Colonic mucosa (tissue), 4 donors: ENCODE data around the gene CYP2F1. TPM values are rescaled to one million over a fixed set of nuclear protein-coding genes. Genes with fewer than 3 reads are reported as not detected.

ENCODE experiments used
- DNase-seq: peaks from one replicate; pipeline ENCODE4 v3.0.0-alpha.2; 2020
- H3K27ac ChIP-seq: fragments of 200-600 bp; one replicate; pipeline ENCODE4 v1.8.0; 2021
- H3K27me3 ChIP-seq: fragments of 200-600 bp; one replicate; pipeline ENCODE4 v1.8.0; 2021
- H3K36me3 ChIP-seq: fragments of 200-600 bp; one replicate; pipeline ENCODE4 v1.8.0; 2021
- H3K4me1 ChIP-seq: fragments of 200-600 bp; one replicate; pipeline ENCODE4 v1.8.0; 2021; ENCODE audit warnings: mild to moderate bottlenecking
- H3K4me3 ChIP-seq: fragments of 200-600 bp; one replicate; pipeline ENCODE4 v1.8.0; 2021
- H3K9ac ChIP-seq, 2 donors: one replicate each; pipeline ENCODE4 v1.7.0; 2013; ENCODE audit warnings: control low read depth in 2 of 2, low read depth in 2 of 2, low read length in 2 of 2
- H3K9me3 ChIP-seq: fragments of 200-600 bp; one replicate; pipeline ENCODE4 v1.8.0; 2021
- intact Hi-C: fragments of 100-400 bp; cut with DNase I; formaldehyde crosslinking; loops from one replicate; pipeline ENCODE4 v1.14.1; 2022
- total RNA-seq, 2 donors: library from RNA; stranded (reverse); fragmentation: NEBNext Ultra II Directional in 1 of 2; extraction: Animal tissue kit (Norgen Biotek cat#: 25700) in 1 of 2; gene quantifications; one replicate each; pipeline ENCODE4 v1.2.1, GENCODE V29; 2021
- TF ChIP-seq, protein P1 (sequence below): fragments of 200-600 bp; IDR thresholded peaks from one replicate; pipeline ENCODE4 v1.8.0; 2022; ENCODE audit warnings: antibody characterized with exemption, mild to moderate bottlenecking
- donor health status: healthy.
- donor health status: DM: no; HTN: no; CAD: no.
- donor health status: DM: no; HTN: no; CAD: no.

Gene CYP2F1
- total RNA-seq, 2 donors from 2014 or later, result not detected

DNA sequence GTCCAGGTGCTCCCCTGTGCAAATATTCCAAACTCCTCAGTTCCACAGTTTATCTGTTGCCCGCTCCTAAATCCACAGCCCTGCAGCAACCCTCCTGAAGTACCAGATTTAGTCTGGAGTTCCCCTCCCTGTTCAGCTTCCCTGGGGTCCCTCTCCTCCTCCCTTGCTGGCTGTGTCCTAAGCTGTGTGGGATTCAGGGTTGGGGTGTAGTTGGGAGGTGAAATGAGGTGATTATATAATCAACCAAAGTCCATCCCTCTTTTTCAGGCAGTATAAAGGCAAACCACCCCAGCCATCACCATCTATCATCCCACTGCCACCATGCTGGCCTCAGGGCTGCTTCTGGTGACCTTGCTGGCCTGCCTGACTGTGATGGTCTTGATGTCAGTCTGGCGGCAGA, 26.1 kb upstream of the CYP2F1 start, which contains the start of gene CYP2A13:
CYP2A13 (plus strand) TSS at position 301 of the 400 bp plus-strand sequence; CDS start at position 322, 21 bp downstream.
- intact Hi-C loops, result no loop called here
- H3K27me3 ChIP-seq, result no peaks in the 10 kb centered on the region

DNA sequence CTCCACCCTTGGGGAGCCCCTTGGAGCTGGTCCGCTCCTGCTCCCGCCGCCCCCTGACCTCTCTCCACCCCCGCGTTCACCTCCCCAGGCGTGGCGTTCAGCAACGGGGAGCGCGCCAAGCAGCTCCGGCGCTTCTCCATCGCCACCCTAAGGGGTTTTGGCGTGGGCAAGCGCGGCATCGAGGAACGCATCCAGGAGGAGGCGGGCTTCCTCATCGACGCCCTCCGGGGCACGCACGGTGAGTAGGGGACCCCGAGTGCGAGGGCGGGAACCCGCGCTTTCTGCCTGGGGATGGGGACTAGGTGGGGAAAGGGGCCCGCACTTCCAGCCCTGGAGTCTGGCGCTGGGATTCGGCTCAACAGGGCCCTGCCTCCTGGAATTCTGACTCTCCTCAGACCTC, 24.3 kb upstream of the CYP2F1 start:
- no peaks in the 10 kb centered on the region for H3K4me1 ChIP-seq
- no peaks in the 10 kb centered on the region for H3K9me3 ChIP-seq
- no peaks in the 10 kb centered on the region for H3K36me3 ChIP-seq
- TF ChIP-seq, protein P1, sequence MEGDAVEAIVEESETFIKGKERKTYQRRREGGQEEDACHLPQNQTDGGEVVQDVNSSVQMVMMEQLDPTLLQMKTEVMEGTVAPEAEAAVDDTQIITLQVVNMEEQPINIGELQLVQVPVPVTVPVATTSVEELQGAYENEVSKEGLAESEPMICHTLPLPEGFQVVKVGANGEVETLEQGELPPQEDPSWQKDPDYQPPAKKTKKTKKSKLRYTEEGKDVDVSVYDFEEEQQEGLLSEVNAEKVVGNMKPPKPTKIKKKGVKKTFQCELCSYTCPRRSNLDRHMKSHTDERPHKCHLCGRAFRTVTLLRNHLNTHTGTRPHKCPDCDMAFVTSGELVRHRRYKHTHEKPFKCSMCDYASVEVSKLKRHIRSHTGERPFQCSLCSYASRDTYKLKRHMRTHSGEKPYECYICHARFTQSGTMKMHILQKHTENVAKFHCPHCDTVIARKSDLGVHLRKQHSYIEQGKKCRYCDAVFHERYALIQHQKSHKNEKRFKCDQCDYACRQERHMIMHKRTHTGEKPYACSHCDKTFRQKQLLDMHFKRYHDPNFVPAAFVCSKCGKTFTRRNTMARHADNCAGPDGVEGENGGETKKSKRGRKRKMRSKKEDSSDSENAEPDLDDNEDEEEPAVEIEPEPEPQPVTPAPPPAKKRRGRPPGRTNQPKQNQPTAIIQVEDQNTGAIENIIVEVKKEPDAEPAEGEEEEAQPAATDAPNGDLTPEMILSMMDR, result no peak
- H3K27ac ChIP-seq, result no peak overlapping the region
- no peak overlapping the region for H3K9ac ChIP-seq
- no peaks in the 10 kb centered on the region for H3K27me3 ChIP-seq
- intact Hi-C loops, result no loop called here
- no peak overlapping the region for H3K4me3 ChIP-seq
- no peak for DNase-seq

More for the DNA sequence above, 26.1 kb upstream of the CYP2F1 start, which contains the start of gene CYP2A13:
- H3K9ac ChIP-seq, result no peak within 1 kb of the TSS
- no peak within 1 kb of the TSS for H3K4me3 ChIP-seq
- H3K27ac ChIP-seq, result no peak within 1 kb of the TSS
- H3K36me3 ChIP-seq, result no peaks in the 10 kb centered on the region
- TF ChIP-seq, protein P1, result no peak
- no peaks in the 10 kb centered on the region for H3K4me1 ChIP-seq
- no peaks in the 10 kb centered on the region for H3K9me3 ChIP-seq
- no peak for DNase-seq

DNA sequence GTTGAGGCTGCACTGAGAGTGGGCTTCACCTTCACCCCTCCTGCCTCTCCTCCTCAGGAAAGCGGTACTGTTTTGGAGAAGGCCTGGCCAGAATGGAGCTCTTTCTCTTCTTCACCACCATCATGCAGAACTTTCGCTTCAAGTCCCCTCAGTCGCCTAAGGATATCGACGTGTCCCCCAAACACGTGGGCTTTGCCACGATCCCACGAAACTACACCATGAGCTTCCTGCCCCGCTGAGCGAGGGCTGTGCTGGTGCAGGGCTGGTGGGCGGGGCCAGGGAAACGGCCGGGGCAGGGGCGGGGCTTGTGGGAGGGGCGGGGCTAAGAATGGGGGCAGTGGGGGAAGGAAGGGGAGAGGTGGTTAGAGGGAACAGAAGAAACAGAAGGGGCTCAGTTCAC, 18.5 kb upstream of the CYP2F1 start:
- Histone ChIP-seq H3K9ac (no peak overlapping the region), H3K9me3 (no peaks in the 10 kb centered on the region), H3K4me1 (no peaks in the 10 kb centered on the region), H3K27ac (no peak overlapping the region), H3K4me3 (no peak overlapping the region), H3K36me3 (no peaks in the 10 kb centered on the region), H3K27me3 (no peaks in the 10 kb centered on the region)
- DNase-seq, result no peak
- TF ChIP-seq, protein P1, result no peak
- intact Hi-C loops, result no loop called here

DNA sequence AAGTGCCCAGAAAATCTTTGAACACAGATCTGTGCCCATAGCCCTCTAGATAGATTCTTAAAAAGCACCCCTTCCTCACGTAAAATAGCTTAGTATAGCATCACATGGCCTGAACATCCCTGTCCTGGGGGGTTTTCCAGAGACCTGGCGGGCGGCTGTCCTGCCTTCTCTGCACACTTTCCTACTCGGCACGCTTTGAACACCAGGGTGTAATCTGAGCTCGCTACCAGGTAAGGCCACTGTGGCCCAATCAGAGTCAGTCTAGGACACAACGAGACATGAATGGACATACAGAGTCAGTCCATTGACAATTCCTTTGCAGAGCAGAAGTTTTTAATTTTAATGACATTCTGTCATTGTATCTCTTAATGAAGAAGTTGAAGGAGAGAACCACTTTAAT, 17.9 kb upstream of the CYP2F1 start:
- intact Hi-C loops, result no loop called here
- TF ChIP-seq, protein P1, result no peak
- Histone ChIP-seq H3K27me3 (no peaks in the 10 kb centered on the region), H3K9me3 (no peaks in the 10 kb centered on the region), H3K36me3 (no peaks in the 10 kb centered on the region), H3K4me1 (no peaks in the 10 kb centered on the region), H3K4me3 (no peak overlapping the region), H3K9ac (no peak overlapping the region), H3K27ac (no peak overlapping the region)
- no peak for DNase-seq

DNA sequence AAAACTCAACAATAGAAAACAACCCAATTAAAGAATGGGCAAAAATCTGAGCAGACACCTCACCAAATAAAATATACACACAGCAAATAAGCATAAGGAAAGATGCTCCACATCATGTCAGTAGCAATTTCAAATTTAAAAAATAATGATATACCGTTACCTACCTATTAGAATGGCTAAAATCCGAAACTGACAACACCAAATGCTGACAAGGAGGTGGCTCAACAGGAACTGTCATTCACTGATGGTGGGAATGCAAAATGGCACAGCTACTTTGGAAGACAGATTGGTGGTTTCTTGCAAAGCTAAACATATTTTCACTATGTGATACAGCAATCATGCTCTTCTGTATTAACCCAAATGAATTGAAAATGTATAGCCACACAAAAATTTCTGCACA, 16.9 kb upstream of the CYP2F1 start:
- intact Hi-C loops, result no loop called here
- Histone ChIP-seq H3K36me3 (no peaks in the 10 kb centered on the region), H3K9me3 (no peaks in the 10 kb centered on the region), H3K4me1 (no peaks in the 10 kb centered on the region), H3K9ac (no peak overlapping the region), H3K4me3 (no peak overlapping the region), H3K27ac (no peak overlapping the region), H3K27me3 (no peaks in the 10 kb centered on the region)
- no peak for DNase-seq
- TF ChIP-seq, protein P1, result no peak
